NCI-H345 treated with DMSO at 0.1 percent for 48 hours (cell line): ENCODE data around the gene GPR37L1.
"Not testable (repeated sequence)": the region's sequence is repeated elsewhere in the genome, so short reads cannot be mapped to it uniquely, and the experiment has no call there.

Source experiments
- DNase-seq: peaks from one replicate; lab custom pipeline; 2025; ENCODE audit not compliant: unreplicated experiment; lab: John Stamatoyannopoulos, UW

Gene GPR37L1

DNA sequence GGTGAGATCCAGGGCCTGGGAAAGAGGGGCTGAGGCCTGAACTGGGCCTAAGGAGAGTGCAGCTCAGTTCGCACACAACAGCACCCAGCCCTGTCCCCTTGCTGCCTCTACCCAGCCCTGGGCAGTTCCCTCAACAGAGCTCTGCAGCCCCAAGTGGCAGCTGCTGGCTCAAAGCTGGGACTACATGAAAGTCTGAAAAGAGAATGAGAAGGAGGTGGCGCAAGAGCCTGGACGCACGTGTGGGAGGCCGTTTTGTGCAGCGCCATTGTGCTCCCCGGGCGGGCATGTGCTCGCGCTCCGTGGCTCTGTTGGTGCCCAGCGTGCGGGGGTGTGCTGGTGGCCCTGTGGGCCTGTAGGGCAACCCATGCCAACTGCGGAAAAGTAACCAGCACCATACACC is 10.3 kb downstream of the GPR37L1 start:
- DNase-seq, result no peak

GRCh38 chr1:202133496-202133895 is 10.8 kb downstream of the GPR37L1 start:
- DNase-seq, result no peak

DNA sequence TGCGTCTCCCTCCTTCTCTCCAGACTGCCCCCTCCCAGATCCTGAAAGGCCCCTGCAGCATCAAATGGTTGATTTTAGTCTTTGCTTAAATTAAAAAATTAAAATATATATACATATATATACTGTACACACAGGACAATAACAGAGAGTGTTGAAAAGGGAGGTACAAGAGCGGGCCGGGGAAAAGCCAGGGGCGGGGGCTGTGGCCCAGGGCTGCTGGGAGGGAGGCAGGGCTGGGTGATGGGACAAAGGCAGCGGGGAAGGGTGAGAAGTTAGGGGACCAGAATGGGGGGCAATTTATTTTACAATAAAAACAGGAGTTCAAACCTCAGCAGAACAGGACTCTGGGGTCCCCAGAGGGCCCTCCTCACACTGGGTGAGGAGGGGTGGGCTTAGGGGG is 11.3 kb downstream of the GPR37L1 start:
- DNase-seq, result no peak

DNA sequence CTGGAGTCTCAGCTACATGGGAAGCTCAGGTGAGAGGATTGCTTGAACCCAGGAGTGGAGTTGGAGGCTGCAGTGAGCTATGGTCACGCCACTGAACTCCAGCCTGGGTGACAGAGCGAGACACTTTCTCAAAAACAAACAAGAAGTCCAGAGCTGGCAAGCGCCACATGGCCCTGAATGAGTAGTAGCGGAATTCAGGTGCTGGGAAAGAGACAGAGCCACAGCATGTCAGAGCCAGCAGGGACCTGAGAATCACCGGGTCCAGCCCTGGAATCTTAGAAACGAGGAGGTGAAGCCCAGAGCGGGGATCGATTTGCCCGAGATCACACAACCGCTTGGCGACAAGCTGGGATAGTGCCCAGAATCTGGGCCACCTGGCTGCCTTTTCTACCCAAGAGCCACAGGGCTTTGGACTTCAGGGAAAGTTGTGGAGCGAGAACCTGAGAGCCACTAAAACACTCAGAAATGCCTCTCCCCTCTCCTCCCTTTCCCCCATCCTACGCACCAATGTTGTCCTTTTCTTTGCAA is 12.0 kb downstream of the GPR37L1 start:
- no peak for DNase-seq

GRCh38 chr1:202135221-202135721 is 12.6 kb downstream of the GPR37L1 start:
- DNase-seq, result peak; percentile 59

DNA sequence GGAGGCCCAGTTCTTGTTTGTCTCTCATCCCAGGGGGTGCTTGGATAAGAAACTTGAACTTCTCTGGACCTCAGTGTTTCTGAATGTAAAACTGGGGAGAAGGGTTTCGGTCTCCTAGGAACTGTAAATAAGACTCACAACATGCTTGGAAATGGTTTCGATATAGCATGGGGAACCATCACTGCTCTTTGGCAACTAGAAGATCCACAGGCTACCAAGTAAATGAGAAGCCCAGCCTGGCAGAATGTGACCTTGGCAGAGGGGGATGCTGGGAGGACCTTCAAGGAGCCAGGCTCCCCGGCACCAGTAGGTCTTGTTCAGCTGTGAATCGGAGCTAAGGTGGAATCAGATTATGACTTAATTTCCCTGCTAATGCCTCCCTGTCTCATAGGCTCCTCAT is 18.1 kb downstream of the GPR37L1 start:
- no peak for DNase-seq

DNA sequence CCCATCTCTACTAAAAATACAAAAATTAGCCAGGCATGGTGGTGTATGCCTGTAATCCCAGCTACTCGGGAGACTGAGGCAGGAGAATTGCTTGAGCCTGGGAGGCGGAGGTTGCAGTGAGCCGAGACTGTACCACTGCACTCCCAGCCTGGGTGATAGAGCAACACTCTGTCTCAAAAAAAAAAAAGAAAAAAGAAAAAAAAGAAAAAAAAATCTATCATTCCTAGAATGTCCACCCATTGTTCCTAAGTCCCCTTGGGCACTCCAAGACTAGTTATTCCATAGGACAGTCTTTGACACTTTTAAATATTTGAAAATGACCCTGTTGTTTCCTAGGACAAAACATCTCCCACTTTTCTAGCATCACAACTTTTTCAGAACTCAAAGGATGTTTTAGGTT is 18.8 kb downstream of the GPR37L1 start:
- not testable (repeated sequence) for DNase-seq

GRCh38 chr1:202143011-202143767 is 20.5 kb downstream of the GPR37L1 start:
- no peak for DNase-seq

DNA sequence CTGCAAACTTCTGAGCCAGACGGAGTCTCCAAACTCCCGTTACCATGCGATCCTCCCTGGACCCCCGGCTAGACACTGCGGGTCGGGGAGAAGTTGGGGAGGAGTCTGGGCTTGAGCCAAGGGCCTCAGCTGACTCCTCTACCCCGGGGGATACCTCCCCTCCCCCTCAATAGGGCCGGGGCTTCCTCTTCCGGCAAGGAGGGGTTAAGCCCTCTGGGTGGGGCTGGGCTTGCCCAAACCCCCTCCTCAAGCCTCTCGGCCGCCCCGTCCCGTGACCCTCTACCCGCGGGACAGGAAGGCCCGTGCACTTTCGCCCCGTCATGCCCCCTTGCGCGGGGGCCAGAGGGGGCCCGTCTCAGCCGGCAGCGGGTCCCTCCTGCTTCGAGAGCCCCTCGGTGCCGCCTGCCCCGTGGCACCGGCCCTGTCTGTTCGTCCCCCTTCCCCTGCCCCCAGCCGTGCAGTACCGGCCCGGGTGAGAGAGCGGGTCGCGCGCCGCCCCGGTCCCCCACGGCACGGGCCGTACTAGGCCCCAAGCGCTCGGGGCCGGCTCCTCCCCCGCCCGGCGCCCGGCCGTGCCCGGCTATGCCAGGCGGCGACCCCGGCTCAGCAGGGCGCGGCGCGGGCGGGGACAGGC is 21.2 kb downstream of the GPR37L1 start:
- peak; percentile 20 for DNase-seq

DNA sequence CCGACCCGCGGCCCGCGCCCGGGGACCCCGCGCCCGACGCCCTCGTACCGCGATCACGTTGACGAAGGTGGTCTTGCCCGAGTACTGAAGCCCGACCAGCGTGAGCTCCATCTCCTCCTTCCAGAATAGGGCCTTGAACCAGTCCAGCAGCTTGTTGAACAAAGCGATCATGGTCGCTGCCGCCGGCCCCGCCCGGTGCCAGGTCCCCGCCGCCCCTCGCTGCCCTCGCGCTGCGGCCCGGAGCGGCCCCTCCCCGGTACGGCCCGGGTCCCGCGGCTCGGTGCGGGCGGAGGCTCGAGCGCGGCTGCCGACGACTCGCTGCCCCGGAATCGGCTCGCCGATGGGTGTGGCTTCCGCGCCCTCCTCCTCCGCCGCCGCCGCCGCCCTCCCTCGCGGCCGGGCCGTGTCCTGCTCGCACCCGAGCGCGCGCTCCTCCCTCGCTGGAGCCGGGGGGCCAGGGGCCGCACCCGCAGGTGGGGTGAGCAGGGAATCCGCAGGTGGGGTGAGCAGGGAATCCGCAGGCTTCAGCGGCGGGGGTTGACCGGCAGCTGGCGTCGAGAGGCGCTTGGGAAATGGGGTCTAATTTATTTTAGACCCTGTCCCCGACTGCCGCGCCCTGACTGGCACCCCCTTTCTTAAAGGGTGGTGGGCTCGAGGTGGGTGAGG is 21.8 kb downstream of the GPR37L1 start, which contains the start of gene ARL8A:
ARL8A (minus strand) TSS at position 336 of the 666 bp plus-strand sequence; CDS start at position 171, 165 bp downstream.
- peak; percentile 31 for DNase-seq

DNA sequence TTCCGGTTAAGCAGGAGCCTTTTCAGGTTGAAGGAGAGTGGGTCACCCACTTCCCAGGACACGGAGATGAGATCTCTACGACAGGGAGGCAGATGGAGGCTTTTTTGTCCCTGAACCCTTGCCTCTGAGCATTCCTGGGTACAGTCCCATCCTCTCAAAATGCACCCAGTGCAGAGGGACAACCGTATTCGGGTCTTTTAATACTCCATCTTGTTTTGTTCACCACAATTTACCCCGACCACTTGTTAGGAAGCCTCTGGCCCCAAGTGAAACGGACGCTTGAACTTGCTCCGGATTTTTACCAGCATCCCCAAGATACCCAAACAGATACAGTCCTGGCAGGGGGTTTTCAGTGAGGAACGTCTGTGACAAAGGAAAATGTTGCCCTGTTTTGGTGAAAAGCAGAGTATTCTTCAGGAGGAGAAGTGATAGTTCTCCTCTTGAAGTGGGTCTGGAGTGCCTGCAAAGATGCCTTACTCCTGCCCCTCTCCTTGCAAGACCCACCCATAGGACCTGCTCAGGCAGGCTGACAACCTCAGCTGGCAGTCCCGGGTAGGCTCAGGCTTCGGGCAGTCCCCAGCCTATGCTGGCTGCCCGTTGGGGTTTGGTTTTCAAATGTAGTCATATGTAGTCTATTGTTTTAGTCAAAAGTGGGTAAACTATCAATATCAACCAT is 22.5 kb downstream of the GPR37L1 start:
- DNase-seq, result no peak

GRCh38 chr1:202145744-202146140 is 23.0 kb downstream of the GPR37L1 start:
- DNase-seq, result not testable (repeated sequence)

DNA sequence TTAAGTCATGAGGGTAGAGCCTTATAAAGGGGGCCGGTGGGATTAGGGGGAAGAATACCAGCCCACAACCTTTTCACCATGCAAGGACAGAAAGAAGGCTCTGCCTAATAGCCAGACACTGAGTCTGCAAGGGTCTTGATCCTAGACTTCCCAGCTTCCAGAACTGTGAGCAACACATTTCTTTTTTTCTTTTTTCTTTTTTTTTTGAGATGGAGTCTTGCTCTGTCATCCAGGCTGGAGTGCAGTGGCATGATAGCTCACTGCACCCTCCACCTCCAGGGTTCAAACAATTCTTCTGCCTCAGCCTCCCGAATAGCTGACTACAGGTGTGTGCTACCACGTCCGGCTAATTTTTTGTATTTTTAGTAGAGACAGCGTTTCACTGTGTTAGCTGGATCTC is 23.6 kb downstream of the GPR37L1 start:
- DNase-seq, result no peak

DNA sequence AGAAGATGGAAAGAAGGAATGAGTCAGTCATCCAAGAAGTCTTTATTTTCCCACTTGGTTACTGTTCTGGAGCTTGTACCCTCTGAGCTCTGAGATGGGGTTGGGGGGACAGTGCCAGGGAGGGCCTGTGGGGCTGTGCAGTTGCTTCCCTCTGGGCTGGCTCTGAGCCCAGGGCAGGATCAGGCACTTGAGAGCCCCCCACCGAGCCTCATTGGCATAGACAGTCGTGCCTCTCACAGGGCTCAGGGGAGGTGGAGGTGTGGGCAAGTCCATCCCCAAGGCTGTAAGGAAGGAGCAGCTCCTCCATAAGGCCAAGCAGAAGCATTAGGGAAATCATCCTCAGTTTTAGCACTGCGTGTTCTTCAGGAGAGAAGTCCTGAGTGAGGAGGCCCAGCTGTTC is 24.3 kb downstream of the GPR37L1 start:
- peak; percentile 25 for DNase-seq

DNA sequence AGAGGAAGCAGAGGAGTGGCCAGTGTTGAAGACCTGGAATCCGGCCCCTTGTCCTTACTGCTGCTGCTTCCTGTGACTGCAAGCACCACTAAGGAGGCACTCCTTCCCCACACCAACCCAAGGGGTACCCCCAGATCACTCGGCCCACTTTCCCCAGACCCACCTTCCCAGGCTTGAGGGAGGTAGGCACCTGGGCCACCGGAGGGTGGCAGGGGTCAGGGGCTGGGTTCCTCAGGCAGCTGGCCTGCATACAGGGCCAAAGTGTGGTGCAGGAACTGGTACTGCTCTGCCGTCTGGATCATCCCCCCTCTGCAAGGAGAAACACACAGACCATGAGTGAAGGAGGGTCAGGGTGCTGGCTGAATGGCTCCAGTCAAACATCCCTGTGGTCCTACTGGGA is 25.7 kb downstream of the GPR37L1 start:
- DNase-seq, result no peak

GRCh38 chr1:202149566-202149965 is 26.8 kb downstream of the GPR37L1 start:
- no peak for DNase-seq

DNA sequence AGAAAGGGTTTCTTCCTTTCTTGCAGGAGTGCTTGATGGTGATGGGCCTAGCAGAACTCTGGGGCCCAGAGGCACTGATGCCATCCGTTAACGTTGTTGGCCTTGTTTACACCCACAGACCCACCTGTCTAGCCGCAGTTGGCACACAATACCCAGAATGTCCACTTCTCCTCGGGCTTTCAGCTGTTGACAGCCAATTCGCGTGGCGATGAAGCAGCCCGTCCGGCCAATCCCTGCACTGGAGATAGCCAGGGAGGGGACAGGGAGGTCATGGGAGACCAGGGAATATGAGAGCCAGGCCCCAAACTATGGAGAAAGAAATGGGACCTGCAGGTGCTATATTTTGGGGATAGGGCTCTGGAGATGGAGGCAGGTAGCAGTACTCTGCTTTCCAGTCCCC is 27.5 kb downstream of the GPR37L1 start:
- no peak for DNase-seq

DNA sequence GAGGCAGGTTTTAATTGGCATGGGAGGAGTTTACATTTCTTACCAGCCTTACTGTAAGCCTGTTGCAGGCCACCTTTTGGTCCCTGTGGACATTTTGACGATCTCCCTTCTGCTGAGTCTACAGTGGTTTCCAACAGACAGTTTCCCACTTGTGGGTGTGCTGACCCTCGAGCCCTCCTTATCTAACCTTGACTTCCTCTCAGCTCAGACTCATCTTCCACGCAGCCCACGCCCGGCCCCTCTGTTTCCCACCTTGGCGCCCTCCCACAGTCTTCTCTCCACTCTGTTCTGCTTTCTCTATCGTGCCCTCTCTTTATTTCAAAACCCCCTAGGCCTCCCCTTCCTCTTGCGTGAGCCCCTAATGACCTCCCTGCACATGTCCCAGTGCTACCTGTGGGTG is 27.9 kb downstream of the GPR37L1 start:
- no peak for DNase-seq

GRCh38 chr1:202151045-202151444 is 28.3 kb downstream of the GPR37L1 start:
- DNase-seq, result no peak

- no peak for DNase-seq
Measured at GRCh38 chr1:202152399-202152798, 29.7 kb downstream of the GPR37L1 start.

DNA sequence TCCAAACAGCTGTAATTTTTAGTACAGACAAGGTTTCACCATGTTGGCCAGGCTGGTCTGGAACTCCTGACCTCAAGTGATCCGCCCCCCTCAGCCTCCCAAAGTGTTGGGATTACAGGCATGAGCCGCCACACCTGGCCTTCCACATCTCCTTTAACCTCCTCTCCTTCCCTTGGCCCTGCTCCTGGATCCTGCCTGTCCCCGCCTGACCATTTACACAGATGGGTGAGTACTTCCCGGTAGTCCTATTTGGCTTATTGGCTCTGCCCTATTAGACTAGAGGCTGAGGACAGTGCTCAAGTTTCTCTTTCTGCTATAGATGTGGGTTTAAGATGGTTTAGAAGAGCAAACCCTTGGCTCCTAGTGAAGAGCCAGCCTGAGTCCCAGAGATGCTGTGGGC is 30.6 kb downstream of the GPR37L1 start:
- no peak for DNase-seq
